GM21367 (cell line): ENCODE results near the gene MC4R.
"Not testable (repeated sequence)": the region's sequence is repeated elsewhere in the genome, so short reads cannot be mapped to it uniquely, and the experiment has no call there.

Experiments
- ATAC-seq: cut with Tn5 transposase; IDR thresholded peaks from one replicate; pipeline ENCODE4 v1.9.1; 2021; ENCODE audit not compliant: unreplicated experiment

The MC4R gene

GRCh38 chr18:60372596-60372995, at the start of gene MC4R:
MC4R (minus strand) TSS chr18:60372775; CDS start chr18:60372349, 426 bp downstream.
- ATAC-seq = no peak

DNA sequence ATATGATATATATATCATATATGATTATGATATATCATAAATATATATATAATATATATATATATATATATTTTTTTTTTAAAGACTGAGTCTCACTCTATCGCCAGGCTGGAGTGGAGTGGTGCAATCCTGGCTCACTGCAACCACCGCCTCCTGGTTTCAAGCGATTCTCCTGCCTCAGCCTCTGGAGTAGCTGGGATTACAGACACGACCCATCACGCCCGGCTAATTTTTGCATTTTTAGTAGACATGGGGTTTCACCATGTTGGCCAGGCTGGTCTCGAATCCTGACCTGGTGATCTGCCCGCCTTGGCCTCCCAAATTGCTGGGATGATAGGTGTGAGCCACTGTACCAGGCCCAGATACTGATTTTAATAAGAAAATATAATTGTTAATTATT, 49.7 kb upstream of the MC4R start:
- ATAC-seq = not testable (repeated sequence)

DNA sequence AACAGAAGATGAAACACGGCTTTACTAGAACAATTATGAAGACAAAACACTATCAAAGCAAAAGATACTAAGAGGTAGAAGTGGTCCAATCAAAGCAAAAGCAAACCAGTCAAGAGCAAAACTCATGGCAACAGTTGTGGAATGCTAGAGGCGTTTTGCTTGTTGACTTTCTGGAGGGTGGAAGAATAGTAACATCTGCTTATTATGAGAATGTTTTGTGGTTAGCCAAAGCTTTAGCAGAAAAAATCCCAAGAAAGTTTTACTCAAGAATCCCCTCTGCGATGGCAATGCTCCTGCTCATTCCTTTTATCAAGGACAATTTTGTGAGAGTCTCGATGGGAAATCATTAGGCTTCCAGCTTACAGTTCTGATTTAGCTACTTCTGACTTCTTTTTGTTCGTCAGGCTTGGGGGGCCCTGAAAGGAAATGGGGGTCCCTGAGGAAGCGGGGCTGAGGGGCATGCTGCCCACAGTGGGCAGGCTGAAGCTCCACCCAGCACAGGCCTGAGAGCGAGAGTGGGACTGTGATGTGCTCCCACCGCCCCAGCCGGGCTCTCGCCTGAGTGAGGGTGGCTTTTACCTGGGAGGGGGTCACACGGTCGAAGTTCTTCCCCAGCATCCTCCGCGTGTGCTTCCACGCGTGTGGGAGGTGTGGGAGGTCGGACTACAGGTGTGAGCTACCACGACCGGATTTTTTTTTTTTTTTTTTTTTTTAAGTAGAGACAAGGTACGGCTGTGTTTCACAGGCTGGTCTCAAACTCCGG, 49.0 kb upstream of the MC4R start:
- ATAC-seq = no peak

GRCh38 chr18:60417946-60418345, 45.4 kb upstream of the MC4R start:
- ATAC-seq = no peak

DNA sequence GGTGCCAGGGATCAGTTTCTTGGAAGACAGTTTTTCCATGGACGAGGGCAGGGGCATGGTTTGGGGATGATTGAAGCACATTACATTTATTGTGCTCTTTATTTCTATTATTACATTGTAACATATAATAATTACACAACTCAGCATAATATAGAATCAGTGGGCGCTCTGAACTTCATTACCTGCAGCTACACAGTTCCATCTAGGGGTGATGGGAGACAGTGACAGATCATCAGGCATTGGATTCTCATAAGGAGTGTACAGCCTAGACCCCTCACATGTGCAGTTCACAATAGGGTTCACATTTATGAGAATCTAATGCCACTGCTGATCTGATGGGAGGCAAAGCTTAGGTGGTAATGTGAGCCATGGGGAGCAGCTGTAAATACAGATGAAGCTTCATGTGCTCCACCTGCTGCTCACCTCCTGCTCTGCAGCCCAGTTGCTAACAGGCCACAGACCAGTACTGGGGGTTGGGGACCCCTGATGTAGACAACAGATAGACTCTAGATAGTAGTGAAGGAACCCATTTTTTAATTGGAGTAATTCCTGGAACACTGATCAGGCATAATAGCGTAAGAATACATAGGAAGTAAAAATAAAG, 41.5 kb upstream of the MC4R start:
- ATAC-seq = peak; percentile 65

- ATAC-seq = no peak
Observed at GRCh38 chr18:60411715-60412114, 39.1 kb upstream of the MC4R start.

- no peak for ATAC-seq
Observed at GRCh38 chr18:60406721-60407120, 34.1 kb upstream of the MC4R start.

- no peak for ATAC-seq
Observed at GRCh38 chr18:60404486-60405085, 32.0 kb upstream of the MC4R start.

DNA sequence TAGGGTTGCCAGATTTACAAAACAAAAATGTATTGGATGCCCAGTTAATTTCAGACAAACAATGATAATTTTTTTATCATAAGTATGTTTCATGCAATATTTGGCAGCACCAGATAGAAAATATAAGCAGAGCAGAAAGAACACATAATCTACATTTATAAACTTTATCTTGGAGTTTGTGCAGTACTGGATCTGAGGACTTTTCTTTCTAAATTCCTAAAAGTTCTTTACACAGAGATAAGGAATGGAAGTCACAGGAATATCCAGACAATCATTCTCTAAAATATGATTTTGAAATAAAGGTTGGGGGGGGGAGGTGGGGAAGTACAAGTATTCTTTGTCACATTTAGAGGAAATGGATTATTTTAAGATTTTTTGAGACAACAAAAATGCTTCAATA, 28.8 kb upstream of the MC4R start:
- no peak for ATAC-seq

DNA sequence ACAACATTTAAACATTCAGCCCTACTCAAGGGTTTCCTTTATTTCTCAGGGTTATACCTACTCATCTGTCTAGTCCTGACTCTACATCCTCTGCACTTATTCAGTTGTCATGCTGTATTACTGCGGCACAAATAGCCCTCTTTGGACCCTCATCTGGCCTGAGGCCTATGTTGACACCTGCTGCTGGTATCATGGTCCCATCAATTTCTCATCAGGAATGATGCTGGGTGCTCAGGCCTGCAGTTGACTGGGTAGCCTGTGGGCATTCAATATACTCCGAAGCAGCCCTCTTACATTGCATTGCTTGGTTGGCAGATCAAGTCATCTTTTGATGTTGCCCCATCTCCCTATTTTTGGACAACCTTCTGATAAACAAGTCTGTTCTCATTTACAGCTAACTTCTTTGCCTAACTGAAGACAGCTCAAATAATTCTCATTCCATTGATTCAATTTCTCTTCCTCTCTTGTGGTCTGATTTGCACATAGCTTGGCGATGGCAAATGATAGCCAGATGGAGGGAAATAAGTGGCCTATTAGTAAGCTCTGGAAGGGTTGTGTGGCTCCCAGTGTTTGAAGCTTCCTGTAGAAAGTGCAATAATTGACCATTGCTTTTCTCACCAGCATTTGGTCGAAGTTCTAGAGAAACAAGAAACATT, 19.1 kb upstream of the MC4R start:
- no peak for ATAC-seq

- no peak for ATAC-seq
Observed at GRCh38 chr18:60389314-60389713, 16.7 kb upstream of the MC4R start.

GRCh38 chr18:60385693-60386092, 13.1 kb upstream of the MC4R start:
- ATAC-seq = no peak

DNA sequence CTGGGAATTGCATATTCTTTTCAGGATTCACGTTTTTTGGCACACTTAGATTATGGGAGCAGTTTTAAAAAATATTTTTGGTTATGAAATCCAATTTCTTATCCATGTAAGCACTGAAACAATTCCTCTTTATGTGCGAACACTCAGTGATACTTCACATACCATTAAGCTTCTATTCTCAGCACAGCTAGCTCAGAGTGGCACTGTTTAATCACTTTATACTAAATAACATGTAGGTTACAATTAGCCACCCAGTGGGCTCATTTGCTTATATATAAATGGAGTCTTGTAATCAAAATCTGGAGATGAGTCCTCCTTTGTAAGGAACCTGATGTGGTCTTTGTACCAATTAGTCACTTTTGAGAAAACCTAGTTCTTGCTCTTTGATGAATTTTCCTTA, 11.3 kb upstream of the MC4R start:
- no peak for ATAC-seq

DNA sequence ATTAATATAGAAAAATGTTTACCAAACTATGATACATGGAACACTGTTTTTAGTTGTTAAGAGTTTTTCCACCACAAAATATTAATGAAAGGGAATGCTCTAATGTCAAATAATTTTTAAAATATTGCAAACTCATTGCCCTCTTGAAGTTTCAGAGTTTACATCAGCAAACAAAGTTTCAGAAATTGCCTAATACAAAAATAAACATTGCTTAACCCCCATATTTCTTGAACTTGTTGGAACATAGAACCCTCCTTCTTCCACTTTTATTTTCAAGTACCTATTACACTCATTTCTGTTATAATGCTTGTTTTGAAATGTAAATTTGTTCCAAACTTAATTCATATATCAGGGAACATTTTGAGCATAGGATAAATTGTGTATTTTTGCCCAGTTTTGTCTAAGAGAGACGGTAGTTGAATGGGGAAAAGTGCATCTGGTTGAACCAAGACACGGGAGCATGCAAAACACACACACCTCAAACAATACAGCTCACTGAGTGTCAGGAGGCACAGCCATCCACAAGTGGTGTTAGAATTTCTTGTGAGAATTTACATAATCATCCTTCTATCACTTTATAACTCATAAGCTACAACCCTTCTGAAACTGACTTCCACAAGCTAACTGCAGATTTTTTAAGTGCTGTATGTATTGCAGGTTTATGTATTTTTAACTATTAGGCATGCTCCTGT, 5.3 kb upstream of the MC4R start:
- ATAC-seq = no peak

GRCh38 chr18:60372132-60372531, 443 bp downstream of the MC4R start:
- no peak for ATAC-seq

DNA sequence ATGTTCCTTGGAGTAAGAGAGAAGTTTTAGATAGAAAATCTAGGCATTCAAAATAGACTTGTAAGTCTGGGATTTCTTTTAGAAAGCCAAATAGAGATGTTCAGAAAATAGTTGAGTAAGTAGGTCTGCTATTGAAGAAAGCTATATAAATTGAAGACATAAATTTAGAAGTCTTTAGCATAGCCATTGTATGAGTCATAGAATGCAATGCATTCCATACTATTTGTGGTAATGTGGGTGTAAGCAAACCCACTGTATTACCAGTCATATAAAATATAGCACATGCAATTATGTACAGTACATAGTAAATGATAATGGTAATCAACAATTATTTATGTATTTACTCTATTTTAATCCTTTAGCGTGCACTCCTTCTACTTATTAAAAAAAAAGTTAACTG, 14.1 kb downstream of the MC4R start:
- no peak for ATAC-seq

DNA sequence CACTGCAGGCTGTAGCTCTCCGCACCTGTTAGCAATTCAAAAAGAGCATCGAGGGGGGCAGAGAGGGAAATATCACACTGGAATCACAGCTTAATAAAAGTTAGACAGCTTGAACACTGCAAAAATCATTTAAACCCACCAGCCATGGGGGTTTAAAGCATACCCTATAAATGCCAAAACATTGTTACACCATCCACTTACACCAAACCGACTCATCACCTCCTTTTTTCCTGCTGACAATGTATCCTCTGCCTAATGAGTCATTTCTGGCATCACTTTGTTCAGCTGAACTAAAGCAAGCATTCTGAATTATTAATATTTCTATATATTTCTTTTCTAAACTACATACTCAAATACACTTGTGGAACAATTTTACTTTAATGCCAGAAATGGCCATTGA, 21.6 kb downstream of the MC4R start:
- ATAC-seq = no peak

DNA sequence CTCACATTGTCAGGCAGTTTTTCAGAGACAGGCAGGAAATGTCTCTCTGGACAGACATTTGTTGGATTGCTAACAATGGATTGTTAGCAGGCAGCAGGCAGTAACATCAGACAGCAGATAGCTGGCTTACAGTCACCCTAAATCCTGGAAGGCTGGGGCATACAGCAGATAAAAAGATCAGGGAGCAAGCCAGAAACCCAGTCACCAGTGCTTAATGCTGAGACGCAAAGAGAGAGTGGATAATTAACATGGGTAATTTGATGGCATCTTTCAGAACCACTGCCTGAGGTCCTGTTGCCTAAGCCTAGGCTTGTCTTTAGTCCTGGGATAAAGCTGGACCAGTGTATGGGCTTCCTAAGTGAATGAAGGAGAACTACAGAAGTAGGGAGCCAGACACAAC, 22.4 kb downstream of the MC4R start:
- ATAC-seq = no peak

- no peak for ATAC-seq
Observed at GRCh38 chr18:60347526-60348045, 25.0 kb downstream of the MC4R start.

DNA sequence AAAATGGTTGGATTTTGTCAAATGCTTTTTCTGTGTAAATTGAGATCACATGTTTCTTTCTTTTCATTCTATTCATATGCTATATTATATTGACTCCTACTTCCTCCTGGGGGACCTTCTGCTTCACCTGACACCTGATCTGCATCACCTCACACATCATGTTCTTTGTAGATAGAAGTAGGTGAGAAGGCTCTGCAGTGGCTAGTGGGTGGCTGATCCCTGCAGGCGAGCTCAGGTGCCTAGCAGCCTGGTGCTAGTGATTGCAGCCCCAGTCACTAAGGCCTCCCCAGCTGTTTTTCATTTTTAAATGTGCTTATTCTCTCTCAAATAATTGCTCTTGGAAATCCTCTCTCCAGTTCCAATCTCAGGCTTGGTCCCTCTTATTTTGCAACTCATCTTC, 33.6 kb downstream of the MC4R start:
- ATAC-seq = no peak

- no peak for ATAC-seq
Observed at GRCh38 chr18:60331890-60332289, 40.7 kb downstream of the MC4R start.
